ENCODE data around the gene LCE4A.
"Not testable (repeated sequence)": the region's sequence is repeated elsewhere in the genome, so short reads cannot be mapped to it uniquely, and the experiment has no call there.

The LCE4A gene, protein sequence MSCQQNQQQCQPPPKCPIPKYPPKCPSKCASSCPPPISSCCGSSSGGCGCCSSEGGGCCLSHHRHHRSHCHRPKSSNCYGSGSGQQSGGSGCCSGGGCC

GRCh38 chr1:152707860-152708259 is at the start of gene LCE4A:
Gene LCE4A, plus strand, starts transcription at chr1:152708160. Its CDS starts 916 bp downstream, at chr1:152709076.
- FAIRE-seq: no peak

- FAIRE-seq: no peak
These were observed 49.3 kb upstream of the LCE4A start for GRCh38 chr1:152658649-152659048.

GRCh38 chr1:152663098-152663497 is 44.9 kb upstream of the LCE4A start, which contains the start of gene LCE2D:
Gene LCE2D, plus strand, starts transcription at chr1:152663380. Its CDS starts 726 bp downstream, at chr1:152664106.
- FAIRE-seq: no peak

GRCh38 chr1:152666171-152666570 is 41.8 kb upstream of the LCE4A start:
- not testable (repeated sequence) for FAIRE-seq

DNA sequence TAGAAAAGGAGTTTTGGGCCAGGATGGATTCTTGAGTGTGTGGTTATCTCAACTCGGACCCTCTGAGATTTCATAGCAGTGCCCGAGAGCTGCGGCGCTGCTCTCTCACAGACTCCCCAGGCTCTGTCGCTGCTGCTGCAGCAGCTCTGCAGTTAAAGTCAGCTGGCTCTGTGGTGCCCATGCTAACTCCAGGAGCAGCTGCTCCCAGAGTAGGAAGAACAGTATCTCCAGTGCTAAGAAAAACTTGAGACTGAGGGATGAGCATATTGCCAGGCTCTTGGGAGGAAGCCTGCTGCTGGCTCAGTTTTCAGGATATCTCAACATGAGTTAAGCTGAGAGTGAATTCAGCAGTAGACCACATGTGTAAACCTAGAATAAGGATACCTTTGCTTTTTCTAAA is 40.3 kb upstream of the LCE4A start:
- no peak for FAIRE-seq

GRCh38 chr1:152673016-152673415 is 34.9 kb upstream of the LCE4A start:
- FAIRE-seq: no peak

DNA sequence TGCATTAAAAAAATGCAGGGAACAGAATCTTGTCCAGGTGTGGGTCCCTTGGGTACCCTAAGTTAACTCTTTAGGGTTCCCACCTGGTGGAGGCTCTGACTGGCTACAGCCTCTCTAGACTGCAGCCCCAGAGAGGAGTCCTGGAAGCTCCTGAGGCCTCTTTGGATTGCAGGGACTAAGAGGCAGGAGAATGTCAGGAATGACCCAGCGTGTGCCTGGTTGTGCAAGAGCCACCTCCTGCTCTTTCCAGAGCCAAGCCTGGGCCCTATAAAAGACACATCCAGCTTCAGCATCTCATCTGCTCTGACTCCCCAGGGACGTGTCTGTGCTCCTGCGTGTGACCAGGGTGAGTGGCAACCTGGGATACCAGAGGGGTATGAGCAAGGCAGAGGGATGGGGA is 33.0 kb upstream of the LCE4A start, which contains the start of gene LCE2C:
LCE2C (plus strand) TSS at position 297 of the 400 bp plus-strand sequence. CDS start 737 bp downstream, outside the sequence.
- FAIRE-seq: not testable (repeated sequence)

- FAIRE-seq: no peak
These were observed 28.5 kb upstream of the LCE4A start for GRCh38 chr1:152679459-152679858.

GRCh38 chr1:152681616-152682015 is 26.3 kb upstream of the LCE4A start:
- FAIRE-seq: no peak

DNA sequence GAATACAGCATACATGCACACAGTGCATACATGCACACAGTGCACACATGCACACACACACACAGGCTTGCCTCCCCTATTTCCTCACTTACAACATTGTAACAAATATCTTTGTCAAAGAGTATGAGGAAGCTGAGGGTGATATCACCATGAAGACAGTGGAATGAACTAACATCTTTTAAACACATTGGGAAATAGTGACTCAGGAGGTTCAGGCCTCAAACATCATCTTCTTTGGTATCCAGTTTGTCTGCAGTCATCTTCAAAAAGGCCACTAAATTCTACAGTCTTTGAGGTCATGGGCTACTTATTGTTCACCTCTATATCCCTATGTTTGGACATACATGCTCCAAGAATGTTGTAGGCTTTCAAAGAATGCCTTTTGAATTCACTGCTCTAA is 24.1 kb upstream of the LCE4A start:
- FAIRE-seq: no peak

- FAIRE-seq: not testable (repeated sequence)
These were observed 22.1 kb upstream of the LCE4A start, which contains the start of gene LCE2B for GRCh38 chr1:152685823-152686222. Gene LCE2B, plus strand, starts transcription at chr1:152686123. Its CDS starts 721 bp downstream, at chr1:152686844.

DNA sequence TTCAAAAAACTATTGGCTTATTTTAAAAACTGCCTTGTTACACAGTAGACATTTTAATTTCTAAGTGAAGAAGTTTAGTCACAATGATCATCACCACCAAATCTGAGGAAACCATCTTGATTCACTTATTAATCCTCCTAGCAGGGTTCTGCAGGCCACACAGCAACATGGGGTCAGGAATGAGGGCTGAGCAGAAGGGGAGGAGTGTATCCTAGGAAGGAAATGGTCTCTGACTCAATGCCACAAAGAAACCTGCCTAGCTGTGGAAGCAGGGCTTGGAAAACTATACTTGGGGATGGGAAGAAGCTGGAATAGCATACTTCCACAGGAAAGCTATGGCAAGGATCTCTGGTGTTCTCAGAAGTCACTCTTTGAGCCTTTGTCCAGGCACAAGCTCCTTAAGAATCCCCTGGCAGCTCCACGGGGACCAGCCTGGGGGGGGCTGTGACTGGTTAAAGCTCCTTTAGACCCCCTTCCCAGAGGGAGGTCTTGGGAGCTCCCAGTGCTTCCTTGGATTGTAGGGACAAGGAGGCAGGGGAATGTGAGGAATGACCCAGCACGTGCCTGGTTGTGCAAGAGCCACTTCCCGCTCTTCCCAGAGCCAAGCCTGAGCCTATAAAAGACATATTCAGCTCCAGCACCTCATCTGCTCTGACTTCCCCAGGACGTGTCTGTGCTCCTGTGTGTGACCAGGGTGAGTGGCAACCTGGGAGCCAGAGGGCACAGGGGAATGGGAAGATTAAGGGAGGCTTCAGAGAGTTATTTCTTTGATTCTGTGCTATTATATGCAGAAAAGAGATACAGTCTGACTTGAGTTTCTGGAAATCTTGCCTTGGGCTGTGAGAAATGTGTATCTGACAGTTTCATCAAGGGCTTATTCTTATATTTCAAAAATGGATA is 10.0 kb upstream of the LCE4A start, which contains the start of gene LCE2A:
LCE2A (plus strand) TSS at position 645 of the 900 bp plus-strand sequence. CDS start 557 bp downstream, outside the sequence.
- FAIRE-seq: no peak

- FAIRE-seq: no peak
These were observed 8.2 kb upstream of the LCE4A start for GRCh38 chr1:152699746-152700145.

- no peak for FAIRE-seq
These were observed 10.3 kb downstream of the LCE4A start for GRCh38 chr1:152718238-152718637.

- no peak for FAIRE-seq
These were observed 17.3 kb downstream of the LCE4A start for GRCh38 chr1:152725261-152725660.

GRCh38 chr1:152728986-152729385 is 21.0 kb downstream of the LCE4A start:
- FAIRE-seq: no peak

DNA sequence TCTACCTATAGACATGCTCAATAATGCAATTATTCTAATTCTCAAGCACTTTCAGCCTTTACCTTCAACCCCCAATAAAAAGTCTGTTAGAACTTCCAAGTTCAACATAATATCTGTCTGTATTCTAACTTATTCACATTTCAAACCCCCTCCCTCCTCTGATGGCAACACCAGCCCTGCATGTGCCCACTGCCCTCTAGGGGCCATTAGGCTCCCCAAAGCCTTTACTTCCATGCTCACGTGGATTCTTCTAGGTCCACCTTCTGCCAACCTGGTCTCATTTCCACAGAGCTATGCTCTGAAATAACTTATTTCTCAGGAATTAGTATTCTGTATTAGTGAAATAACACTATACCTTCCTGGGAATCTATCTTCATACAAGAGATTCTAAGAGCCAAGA is 27.7 kb downstream of the LCE4A start:
- FAIRE-seq: no peak

- no peak for FAIRE-seq
These were observed 30.0 kb downstream of the LCE4A start for GRCh38 chr1:152737997-152738396.

DNA sequence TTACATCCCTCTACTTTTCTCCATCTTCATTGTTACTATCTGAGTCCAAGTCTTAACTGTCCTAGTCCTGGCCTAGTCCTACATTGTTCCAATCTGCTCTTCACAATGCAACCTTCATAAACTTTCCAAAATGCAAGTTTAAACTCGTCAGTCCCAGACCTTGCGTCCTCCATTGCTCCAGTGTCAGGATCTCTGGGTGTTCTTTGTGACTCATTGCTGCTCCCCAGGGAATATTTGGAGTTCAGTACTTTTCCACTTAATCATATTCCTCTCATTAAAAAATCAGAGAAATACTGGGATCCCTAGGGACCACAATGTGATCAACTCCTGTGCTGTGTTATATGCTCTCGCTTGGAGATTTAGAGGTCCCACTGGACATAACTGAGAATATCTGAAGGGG is 31.9 kb downstream of the LCE4A start:
- no peak for FAIRE-seq

DNA sequence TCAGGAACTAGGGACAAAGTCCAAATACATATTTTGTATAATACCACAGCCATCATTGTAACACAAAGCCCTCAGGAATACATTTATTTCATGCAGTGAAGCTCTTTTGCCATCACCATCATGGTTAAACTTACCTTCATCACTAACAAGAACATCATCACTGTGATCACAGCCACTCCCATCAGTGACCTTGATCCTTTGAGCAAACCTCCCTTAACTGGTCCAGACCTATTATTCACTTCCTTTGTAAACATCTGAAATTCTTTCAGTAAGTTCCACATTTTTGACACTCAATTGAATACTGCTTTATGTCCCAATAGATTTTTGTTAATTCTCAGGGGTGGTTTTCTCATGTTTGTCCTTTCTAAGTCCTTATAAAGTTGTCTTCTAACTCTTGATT is 33.7 kb downstream of the LCE4A start:
- FAIRE-seq: no peak

GRCh38 chr1:152743371-152744145 is 35.6 kb downstream of the LCE4A start:
- FAIRE-seq: no peak

DNA sequence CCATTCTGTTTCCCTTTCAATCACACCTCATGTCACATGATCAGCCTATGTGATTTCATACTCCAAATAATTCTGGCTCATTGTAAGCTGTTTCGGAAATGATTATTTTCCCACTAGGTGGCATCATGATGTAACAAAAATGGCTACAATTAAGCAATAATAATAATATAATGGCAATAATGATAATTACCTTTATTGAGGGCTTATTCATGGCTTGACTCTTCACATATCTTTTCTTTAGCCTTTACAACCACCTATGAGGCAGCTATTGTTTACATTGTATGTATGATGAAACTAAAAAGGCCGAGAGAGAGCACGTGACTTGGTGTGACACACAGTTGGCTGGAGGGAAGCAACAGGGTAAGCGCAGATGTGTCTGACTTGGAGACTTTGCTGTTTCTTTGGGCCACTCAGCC is 37.3 kb downstream of the LCE4A start:
- no peak for FAIRE-seq

Measured in colon (tissue), 2 donors.